Karpas-422 (cell line): Measurements from ENCODE around the gene PRKAR1A. TPM values are rescaled to one million over a fixed set of nuclear protein-coding genes. Genes with fewer than 3 reads are reported as not detected.
A peak's percentile ranks its signal among the peaks of the same experiment; 100 is the strongest.

Experiments used
- DNase-seq: peaks from one replicate; pipeline ENCODE4 v3.0.0-alpha.2; 2015
- H2AFZ ChIP-seq: fragments of 200-600 bp; sonication (generic); 2 replicates; pipeline ENCODE4 v1.6.1; 2014; ENCODE audit warnings: antibody characterized with exemption, low read length, mixed read lengths
- H3K27ac ChIP-seq: fragments of 200-600 bp; sonication (generic); 2 replicates; pipeline ENCODE4 v1.5.1; 2014; ENCODE audit warnings: mild to moderate bottlenecking, low read length, moderate library complexity
- H3K27me3 ChIP-seq: fragments of 200-600 bp; sonication (generic); 2 replicates; pipeline ENCODE4 v1.6.1; 2014; ENCODE audit warnings: low read length, mixed read lengths
- H3K36me3 ChIP-seq: fragments of 200-600 bp; sonication (generic); 2 replicates; pipeline ENCODE4 v1.6.1; 2014; ENCODE audit warnings: low read length, mixed read lengths; ENCODE audit not compliant: insufficient read depth
- H3K4me1 ChIP-seq: fragments of 200-600 bp; sonication (generic); 2 replicates; pipeline ENCODE4 v1.6.1; 2014; ENCODE audit warnings: mild to moderate bottlenecking, low read length, mixed read lengths
- H3K4me2 ChIP-seq: fragments of 200-600 bp; sonication (generic); 2 replicates; pipeline ENCODE4 v1.6.1; 2014; ENCODE audit warnings: low read length, low read depth, mild to moderate bottlenecking; ENCODE audit not compliant: poor library complexity, severe bottlenecking
- H3K4me3 ChIP-seq: fragments of 200-600 bp; sonication (generic); 2 replicates; pipeline ENCODE4 v1.5.1; 2014; ENCODE audit warnings: mild to moderate bottlenecking, antibody characterized with exemption, low read length, mixed read lengths
- H3K79me2 ChIP-seq: fragments of 200-600 bp; sonication (generic); 2 replicates; pipeline ENCODE4 v1.6.1; 2014; ENCODE audit warnings: mild to moderate bottlenecking, low read length, mixed read lengths
- H3K9ac ChIP-seq: fragments of 200-600 bp; sonication (generic); 2 replicates; pipeline ENCODE4 v1.6.0; 2014; ENCODE audit warnings: low read length
- H3K9me2 ChIP-seq: fragments of 200-600 bp; sonication (generic), shearing (Covaris generic); replicated peaks from 2 replicates; pipeline ENCODE4 v1.6.0; 2014; ENCODE audit warnings: mild to moderate bottlenecking, low read length, moderate library complexity; ENCODE audit not compliant: insufficient read depth
- H3K9me3 ChIP-seq: fragments of 300-700, 200-600 bp; sonication (generic); 2 replicates; pipeline ENCODE4 v1.6.1; 2014; ENCODE audit warnings: low read length, mixed read lengths
- H4K20me1 ChIP-seq: fragments of 200-600 bp; sonication (generic); 2 replicates; pipeline ENCODE4 v1.6.1; 2014; ENCODE audit warnings: mild to moderate bottlenecking, antibody characterized with exemption, low read length, low read depth; ENCODE audit not compliant: insufficient read depth
- total RNA-seq: library from RNA; depleted of rRNA; stranded (reverse); fragments of >200 nt; shearing (Covaris generic); gene quantifications from 2 replicates; pipeline ENCODE4 v1.2.3, GENCODE V29; 2014; ENCODE audit warnings: low replicate concordance

The PRKAR1A gene
- total RNA-seq, 1 experiment from 2014 or later, result 201 TPM

GRCh38 chr17:68572138-68572842 lies 60.1 kb downstream of the PRKAR1A start:
- Histone ChIP-seq H4K20me1 (no peaks in the 10 kb centered on the region), H3K27me3 (no peaks in the 10 kb centered on the region), H3K4me2 (no peak overlapping the region), H3K9me2 (no peaks in the 10 kb centered on the region), H3K4me1 (peaks cover 8% of the 10 kb centered on the region), H3K4me3 (no peak overlapping the region), H3K79me2 (no peaks in the 10 kb centered on the region), H3K27ac (no peak overlapping the region), H2AFZ (no peak overlapping the region), H3K9ac (no peak overlapping the region), H3K9me3 (no peaks in the 10 kb centered on the region), H3K36me3 (no peaks in the 10 kb centered on the region)
- no peak for DNase-seq

GRCh38 chr17:68573338-68573737 lies 61.1 kb downstream of the PRKAR1A start:
- Histone ChIP-seq H3K9me3 (no peaks in the 10 kb centered on the region), H3K79me2 (no peaks in the 10 kb centered on the region), H2AFZ (no peak overlapping the region), H3K9me2 (no peaks in the 10 kb centered on the region), H3K36me3 (no peaks in the 10 kb centered on the region), H4K20me1 (no peaks in the 10 kb centered on the region), H3K4me3 (no peak overlapping the region), H3K4me1 (peaks cover 18% of the 10 kb centered on the region), H3K27ac (no peak overlapping the region), H3K27me3 (no peaks in the 10 kb centered on the region), H3K9ac (no peak overlapping the region), H3K4me2 (no peak overlapping the region)
- no peak for DNase-seq

GRCh38 chr17:68576137-68576536 lies 63.9 kb downstream of the PRKAR1A start:
- Histone ChIP-seq H3K36me3 (no peaks in the 10 kb centered on the region), H3K9me3 (no peaks in the 10 kb centered on the region), H2AFZ (0 out of 2 replicates have a peak overlapping the region, but pooled peaks have one; percentile 34), H3K79me2 (no peaks in the 10 kb centered on the region), H4K20me1 (no peaks in the 10 kb centered on the region), H3K4me1 (peaks cover 30% of the 10 kb centered on the region), H3K27ac (no peak overlapping the region), H3K27me3 (no peaks in the 10 kb centered on the region), H3K9me2 (no peaks in the 10 kb centered on the region), H3K9ac (no peak overlapping the region), H3K4me3 (no peak overlapping the region), H3K4me2 (no peak overlapping the region)
- no peak for DNase-seq

- Histone ChIP-seq H3K27ac (no peak overlapping the region), H3K9me2 (no peaks in the 10 kb centered on the region), H3K27me3 (no peaks in the 10 kb centered on the region), H3K79me2 (no peaks in the 10 kb centered on the region), H3K4me3 (0 out of 2 replicates have a peak overlapping the region, but pooled peaks have one; percentile 10), H3K9me3 (no peaks in the 10 kb centered on the region), H2AFZ (peak overlapping the region; percentile 34), H4K20me1 (no peaks in the 10 kb centered on the region), H3K4me2 (peak overlapping the region; percentile 58), H3K36me3 (no peaks in the 10 kb centered on the region), H3K9ac (no peak overlapping the region), H3K4me1 (peaks cover 30% of the 10 kb centered on the region)
- peak; percentile 57 for DNase-seq
Observed at GRCh38 chr17:68576811-68577496, 64.7 kb downstream of the PRKAR1A start.

- H4K20me1 ChIP-seq, result no peaks in the 10 kb centered on the region
- no peaks in the 10 kb centered on the region for H3K79me2 ChIP-seq
- H2AFZ ChIP-seq, result peak overlapping the region; percentile 34
Observed at GRCh38 chr17:68577497-68577821, 65.2 kb downstream of the PRKAR1A start.

GRCh38 chr17:68578236-68578635 lies 66.0 kb downstream of the PRKAR1A start:
- no peaks in the 10 kb centered on the region for H3K79me2 ChIP-seq
- H3K4me3 ChIP-seq, result 0 out of 2 replicates have a peak overlapping the region, but pooled peaks have one; percentile 10
- DNase-seq, result peak; percentile 80
- H2AFZ ChIP-seq, result peak overlapping the region; percentile 39; the same call in 1 of the 2 replicates
- H3K4me2 ChIP-seq, result peak overlapping the region; percentile 58
- peaks cover 30% of the 10 kb centered on the region for H3K4me1 ChIP-seq
- H4K20me1 ChIP-seq, result no peaks in the 10 kb centered on the region
- H3K36me3 ChIP-seq, result no peaks in the 10 kb centered on the region
- no peak overlapping the region for H3K9ac ChIP-seq
- H3K27ac ChIP-seq, result peak overlapping the region; percentile 5; the same call in 1 of the 2 replicates
- H3K9me3 ChIP-seq, result no peaks in the 10 kb centered on the region
- no peaks in the 10 kb centered on the region for H3K27me3 ChIP-seq
- no peaks in the 10 kb centered on the region for H3K9me2 ChIP-seq

More at GRCh38 chr17:68577497-68577821, 65.2 kb downstream of the PRKAR1A start:
- Histone ChIP-seq H3K27me3 (no peaks in the 10 kb centered on the region), H3K27ac (peak overlapping the region; percentile 5; the same call in 1 of the 2 replicates), H3K9ac (no peak overlapping the region), H3K9me2 (no peaks in the 10 kb centered on the region), H3K9me3 (no peaks in the 10 kb centered on the region), H3K4me3 (0 out of 2 replicates have a peak overlapping the region, but pooled peaks have one; percentile 10), H3K4me1 (peaks cover 30% of the 10 kb centered on the region), H3K4me2 (peak overlapping the region; percentile 58), H3K36me3 (no peaks in the 10 kb centered on the region)
- DNase-seq, result no peak

- no peak overlapping the region for H2AFZ ChIP-seq
- H3K4me1 ChIP-seq, result peaks cover 32% of the 10 kb centered on the region
- no peak overlapping the region for H3K9ac ChIP-seq
- no peak overlapping the region for H3K4me2 ChIP-seq
- H3K9me2 ChIP-seq, result no peaks in the 10 kb centered on the region
- H3K79me2 ChIP-seq, result no peaks in the 10 kb centered on the region
- no peaks in the 10 kb centered on the region for H4K20me1 ChIP-seq
- no peak for DNase-seq
- H3K9me3 ChIP-seq, result no peaks in the 10 kb centered on the region
- H3K36me3 ChIP-seq, result no peaks in the 10 kb centered on the region
- H3K27me3 ChIP-seq, result no peaks in the 10 kb centered on the region
- no peak overlapping the region for H3K4me3 ChIP-seq
- H3K27ac ChIP-seq, result no peak overlapping the region
Observed at GRCh38 chr17:68579194-68579927, 67.1 kb downstream of the PRKAR1A start.

GRCh38 chr17:68580236-68580770 lies 68.1 kb downstream of the PRKAR1A start:
- H3K27me3 ChIP-seq, result no peaks in the 10 kb centered on the region
- peaks cover 38% of the 10 kb centered on the region for H3K4me1 ChIP-seq
- no peaks in the 10 kb centered on the region for H3K9me3 ChIP-seq
- no peaks in the 10 kb centered on the region for H3K9me2 ChIP-seq
- no peak overlapping the region for H3K9ac ChIP-seq
- no peak for DNase-seq
- H3K4me2 ChIP-seq, result no peak overlapping the region
- H4K20me1 ChIP-seq, result no peaks in the 10 kb centered on the region
- no peak overlapping the region for H3K4me3 ChIP-seq
- H3K27ac ChIP-seq, result no peak overlapping the region
- H3K36me3 ChIP-seq, result no peaks in the 10 kb centered on the region
- H3K79me2 ChIP-seq, result no peaks in the 10 kb centered on the region
- H2AFZ ChIP-seq, result no peak overlapping the region
